Stimulated activated CD8-positive, alpha-beta memory T cell treated with anti-CD3 and anti-CD28 coated beads, Interleukin-12 subunit alpha, Interleukin-12 subunit beta, amount 100 ng/mL, for 24 hours (primary cell): Measurements from ENCODE around the gene ITPR3.

Source experiments
- DNase-seq: peaks from one replicate; pipeline ENCODE4 v3.0.0-alpha.2; 2020; ENCODE audit errors: extremely low read depth

Gene ITPR3

DNA sequence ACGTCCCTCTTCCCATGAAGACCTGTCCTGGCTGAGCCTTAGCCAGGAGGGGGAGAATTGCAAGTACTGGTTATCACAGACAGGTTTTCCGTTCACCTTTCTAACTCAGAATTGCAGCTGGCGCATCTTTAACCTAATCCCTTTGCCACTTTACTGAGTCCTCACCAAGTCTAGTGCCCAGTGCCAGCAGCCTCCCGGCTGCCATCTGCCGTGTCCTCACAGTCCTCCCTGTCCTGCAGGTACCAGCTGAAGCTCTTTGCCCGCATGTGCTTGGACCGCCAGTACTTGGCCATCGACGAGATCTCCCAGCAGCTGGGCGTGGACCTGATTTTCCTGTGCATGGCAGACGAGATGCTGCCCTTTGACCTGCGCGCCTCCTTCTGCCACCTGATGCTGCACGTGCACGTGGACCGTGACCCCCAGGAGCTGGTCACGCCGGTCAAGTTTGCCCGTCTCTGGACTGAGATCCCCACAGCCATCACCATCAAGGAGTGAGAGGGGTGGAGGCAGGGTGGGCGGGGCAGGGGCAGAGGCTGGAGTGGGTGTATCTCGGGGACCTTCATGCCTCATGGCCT is 49.1 kb downstream of the ITPR3 start:
- no peak for DNase-seq

DNA sequence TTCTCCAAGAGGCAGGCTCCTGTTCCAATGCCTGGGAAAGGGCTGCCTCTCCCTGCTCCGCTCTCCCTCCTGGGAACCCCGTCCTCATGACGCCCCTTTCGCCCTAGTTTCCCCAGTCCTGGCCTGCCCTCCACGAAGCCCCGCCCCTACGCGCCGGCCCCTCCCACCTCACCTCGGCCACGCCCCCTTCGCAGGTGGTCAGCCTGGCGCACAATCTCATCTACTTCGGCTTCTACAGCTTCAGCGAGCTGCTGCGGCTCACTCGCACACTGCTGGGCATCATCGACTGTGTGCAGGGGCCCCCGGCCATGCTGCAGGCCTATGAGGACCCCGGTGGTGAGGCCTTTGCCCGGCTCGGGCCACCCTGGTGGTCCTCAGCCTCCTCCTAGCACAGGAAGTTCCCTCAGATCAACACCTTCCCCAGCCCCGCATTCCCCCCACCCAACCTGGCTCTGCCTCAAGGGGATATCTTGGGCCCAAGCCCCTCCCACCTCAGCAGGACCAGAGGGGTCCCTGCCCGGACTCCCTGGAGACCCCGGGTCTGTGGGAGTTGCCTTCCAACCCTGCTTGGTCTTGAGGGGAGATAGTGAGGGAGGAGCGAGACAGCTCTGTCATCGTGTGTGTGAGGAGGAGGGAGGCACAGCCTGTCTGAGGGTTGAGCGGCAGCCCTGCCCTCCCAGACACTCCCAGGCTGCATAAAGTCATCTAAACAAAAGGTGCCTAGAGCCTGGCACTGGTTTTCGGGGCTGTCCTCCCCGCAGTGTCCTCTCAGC is 50.0 kb downstream of the ITPR3 start:
- no peak for DNase-seq

DNA sequence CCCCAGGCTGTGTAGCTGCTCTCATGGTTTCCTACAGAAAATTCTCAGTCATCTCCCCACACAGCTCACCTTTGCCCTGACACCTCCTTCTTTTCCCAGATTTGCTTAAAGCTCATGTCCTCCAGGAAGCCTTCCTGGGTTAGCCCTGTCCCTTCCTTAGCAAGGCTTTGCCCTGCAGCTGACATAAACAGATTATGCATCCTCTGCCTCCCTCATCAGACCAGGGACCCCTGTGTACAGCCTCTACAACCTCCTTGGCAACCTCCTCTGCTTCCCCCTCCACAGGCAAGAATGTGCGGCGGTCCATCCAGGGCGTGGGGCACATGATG is 50.6 kb downstream of the ITPR3 start:
- DNase-seq: no peak

DNA sequence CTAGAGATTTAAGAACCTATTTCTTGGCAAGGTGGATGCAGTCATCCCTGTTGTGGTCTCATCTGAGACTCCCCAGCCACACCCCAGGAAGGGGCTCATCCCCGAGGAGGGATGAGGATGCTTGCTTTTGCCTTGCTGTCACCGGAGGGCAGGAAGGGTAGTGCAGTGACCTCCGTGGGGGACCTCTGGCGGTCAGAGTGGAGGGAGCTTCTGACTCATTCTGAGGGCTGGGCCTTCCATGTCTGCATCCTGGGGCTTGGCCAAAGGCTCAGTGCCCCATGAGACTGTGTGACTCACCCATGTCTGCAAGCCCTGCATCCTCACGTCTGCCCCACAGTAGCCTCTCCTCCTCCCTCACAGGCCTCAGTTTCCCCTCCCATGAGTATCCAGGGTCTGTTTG is 51.7 kb downstream of the ITPR3 start:
- DNase-seq: no peak

DNA sequence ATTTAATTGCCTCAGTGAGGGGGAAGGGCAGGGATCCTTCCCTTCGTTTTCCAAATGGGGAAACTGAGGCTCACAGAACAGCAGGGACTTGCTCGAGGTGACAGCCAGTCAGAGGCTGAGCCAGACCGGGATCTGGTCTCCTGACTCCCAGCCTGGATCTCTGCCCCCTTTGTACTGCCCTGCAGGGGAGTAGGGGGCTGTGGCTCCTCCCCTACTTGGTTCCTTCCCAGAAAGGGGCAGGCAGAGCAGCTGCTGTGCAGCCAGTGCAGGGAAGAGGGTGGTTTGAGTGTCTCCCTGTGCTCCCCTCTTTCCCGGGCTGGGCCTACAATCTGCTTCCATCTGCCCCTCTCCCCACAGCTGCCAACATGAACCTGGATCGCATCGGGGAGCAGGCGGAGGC is 52.7 kb downstream of the ITPR3 start:
- DNase-seq: no peak

DNA sequence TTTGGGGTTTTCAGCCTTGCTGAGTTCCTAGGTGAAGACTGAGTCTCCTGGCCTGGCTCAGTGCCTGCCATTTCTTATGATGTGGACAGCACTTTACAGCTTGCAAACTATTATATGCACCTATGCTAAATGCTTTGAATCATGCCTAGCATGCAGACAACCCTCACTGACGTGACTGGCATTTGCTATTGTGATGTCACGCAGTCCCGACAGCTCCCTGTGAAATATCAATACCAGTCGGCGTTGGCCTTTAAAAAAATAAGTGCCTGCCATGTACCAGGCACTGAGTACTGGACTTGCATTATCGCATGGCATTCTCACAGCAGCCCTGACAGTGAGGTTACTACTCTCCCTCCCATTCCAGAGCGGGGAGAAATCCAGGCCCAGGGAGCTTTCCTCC is 54.8 kb downstream of the ITPR3 start:
- DNase-seq: no peak

DNA sequence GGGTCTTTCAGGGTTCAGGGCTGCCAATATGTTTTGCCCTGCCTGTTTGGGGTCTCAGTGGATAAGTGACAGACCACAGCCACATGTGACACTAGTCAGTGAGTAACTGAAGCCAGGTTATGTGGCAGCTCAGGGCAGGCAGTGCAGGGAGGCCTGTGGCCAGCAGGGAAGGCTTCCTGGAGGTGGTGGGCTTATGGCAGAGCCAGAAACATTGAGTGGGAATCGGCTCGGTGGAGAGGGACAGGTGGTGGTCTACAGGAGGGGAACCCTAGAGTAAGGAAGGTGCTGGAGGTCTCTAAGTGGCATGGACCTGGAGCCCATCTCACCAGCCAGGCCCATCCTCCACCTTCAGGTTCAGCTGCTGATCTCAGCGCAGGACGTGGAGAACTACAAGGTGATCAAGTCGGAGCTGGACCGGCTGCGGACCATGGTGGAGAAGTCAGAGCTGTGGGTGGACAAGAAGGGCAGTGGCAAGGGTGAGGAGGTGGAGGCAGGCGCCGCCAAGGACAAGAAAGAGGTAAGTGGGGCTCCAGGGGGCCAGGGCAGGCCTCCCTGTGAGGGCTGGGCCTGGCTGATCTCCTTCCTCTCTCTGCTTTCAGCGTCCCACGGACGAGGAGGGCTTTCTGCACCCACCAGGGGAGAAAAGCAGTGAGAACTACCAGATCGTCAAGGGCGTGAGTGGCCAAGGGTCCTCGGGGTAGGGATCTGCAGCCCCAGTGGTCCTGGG is 55.5 kb downstream of the ITPR3 start:
- DNase-seq: no peak

DNA sequence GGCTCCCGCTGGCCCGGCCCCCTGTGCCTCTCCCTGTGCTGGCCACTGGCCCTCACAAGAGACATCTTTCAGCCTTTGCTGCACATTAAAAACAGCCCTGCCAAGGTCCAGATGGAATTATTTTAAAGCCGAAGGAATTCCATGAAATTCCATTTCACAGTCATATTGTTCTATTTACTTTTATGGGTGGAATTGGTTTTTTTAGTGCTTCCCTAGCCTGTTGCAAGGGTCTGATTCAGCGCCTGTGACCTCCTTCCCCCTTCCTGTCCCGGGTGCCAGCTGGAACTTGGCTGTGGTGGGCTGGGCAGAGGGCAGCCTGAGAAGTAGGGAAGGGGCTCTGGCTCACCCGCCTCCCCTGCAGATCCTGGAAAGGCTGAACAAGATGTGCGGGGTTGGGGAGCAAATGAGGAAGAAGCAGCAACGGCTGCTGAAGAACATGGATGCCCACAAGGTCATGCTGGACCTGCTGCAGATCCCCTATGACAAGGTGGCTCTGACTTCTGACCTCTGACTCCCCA is 56.1 kb downstream of the ITPR3 start:
- no peak for DNase-seq

DNA sequence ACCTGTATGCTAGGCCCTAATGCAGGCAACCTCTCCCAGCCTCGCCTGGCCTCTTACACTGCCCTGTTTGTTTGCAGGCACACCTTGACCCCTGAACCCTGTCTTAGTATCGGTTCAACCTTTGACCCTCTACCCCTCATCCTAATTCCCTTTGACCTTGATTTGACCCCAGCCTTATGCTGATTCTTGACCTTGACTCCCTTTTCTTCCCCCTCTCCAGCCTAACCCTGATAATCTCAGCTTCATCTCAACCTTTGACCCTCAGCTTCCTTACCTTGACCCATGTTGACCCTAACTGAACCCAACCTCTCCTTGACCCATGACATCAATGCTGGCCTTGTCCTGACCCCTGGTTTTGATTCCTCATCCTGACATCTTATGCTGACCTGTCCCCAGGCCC is 56.6 kb downstream of the ITPR3 start:
- DNase-seq: no peak

DNA sequence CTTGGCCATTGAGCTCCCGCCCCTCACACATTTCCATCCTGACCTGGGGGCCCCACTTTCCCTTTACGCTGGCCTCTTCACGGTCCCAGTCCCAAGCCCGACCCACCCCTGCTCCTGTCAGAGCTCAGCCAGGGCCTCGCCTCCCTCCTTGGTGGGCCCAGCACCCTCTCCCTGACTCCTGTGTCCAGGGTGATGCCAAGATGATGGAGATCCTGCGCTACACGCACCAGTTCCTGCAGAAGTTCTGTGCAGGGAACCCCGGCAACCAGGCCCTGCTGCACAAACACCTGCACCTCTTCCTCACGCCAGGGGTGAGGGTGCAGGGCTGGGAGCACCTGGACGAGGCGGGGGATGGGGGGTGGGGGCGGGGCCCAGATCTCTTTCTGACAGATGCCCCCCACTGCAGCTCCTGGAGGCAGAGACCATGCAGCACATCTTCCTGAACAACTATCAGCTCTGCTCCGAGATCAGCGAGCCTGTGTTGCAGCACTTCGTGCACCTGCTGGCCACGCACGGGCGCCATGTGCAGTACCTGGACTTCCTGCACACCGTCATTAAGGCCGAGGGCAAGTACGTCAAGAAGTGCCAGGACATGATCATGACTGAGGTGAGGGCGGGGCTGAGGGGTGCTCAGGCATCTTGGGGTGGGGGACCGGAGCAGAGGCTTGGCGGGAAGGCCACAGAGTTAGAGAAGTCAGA is 57.3 kb downstream of the ITPR3 start:
- no peak for DNase-seq

DNA sequence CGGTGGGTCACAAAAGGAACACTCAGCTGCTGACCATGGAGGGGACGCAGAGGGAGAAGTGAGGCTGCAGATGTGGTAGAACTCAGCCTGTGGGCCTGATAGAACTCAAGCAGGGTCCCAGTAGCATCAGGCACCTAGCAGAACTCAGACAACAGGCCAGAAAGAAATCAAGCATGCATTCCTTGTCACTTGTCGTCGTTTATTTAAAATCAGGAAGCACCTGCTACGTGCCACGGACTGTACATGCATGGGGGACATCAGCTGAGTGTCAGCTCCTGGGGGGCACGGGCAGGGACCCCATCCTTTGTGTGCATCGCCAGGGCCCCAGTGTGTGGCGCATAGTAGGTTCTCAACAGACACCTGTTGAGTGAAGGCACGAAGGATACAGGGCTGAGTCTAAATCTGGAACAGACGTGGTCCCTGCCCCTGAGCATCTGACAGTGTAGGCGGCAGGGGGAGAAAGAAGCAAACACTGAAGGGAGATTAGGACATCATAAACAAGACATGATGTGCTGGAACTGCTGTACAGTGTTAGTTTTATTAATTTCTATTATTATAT is 57.9 kb downstream of the ITPR3 start:
- DNase-seq: no peak

DNA sequence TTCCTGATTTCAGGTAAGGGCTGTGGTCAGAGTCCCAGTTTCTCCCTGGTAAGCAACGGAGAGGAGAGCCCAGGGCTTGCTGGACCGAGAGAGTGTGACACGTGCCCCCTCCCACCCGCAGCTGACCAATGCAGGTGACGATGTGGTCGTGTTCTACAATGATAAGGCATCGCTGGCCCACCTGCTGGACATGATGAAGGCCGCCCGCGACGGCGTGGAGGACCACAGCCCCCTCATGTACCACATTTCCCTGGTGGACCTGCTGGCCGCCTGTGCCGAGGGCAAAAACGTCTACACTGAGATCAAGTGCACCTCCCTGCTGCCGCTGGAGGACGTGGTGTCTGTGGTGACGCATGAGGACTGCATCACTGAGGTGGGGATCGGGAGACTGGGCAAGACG is 58.6 kb downstream of the ITPR3 start:
- no peak for DNase-seq

DNA sequence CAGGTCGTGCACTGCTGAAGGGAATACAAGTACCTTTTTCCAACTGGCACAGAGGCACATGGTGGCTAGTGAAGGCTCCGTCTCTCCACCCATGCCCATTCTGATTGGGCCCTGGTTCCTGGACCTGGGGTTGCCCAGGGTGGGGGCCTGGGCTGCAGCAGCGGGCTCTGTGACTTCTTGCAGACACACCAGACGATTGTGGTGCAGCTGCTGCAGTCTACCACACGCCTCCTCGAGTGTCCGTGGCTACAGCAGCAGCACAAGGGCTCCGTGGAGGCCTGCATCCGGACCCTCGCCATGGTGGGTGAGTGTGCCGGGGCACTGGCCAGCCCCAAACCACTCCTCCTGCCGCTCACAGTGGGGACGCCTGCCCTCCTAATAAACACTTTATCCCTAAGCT is 61.2 kb downstream of the ITPR3 start:
- no peak for DNase-seq

DNA sequence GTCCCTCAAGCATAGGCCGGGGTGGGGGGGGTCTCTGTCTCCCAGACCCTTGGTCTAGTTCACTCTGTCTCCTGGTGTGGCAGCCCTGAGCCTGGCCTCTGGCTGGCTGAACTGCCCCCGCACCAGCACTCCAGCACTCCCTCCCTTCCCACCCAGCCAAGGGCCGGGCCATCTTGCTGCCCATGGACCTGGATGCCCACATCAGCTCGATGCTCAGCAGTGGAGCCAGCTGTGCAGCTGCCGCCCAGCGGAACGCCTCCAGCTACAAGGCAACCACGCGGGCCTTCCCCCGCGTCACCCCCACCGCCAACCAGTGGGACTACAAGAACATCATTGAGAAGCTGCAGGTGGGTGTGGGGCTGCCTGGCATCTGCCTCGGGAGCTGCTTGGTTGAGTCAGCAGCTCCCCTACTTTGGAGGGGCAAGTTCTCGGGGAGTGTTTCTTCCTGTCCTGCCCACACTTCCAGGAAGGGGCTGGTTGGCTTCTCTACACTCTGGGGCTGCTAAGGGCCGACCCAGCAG is 62.0 kb downstream of the ITPR3 start:
- DNase-seq: peak; percentile 21

DNA sequence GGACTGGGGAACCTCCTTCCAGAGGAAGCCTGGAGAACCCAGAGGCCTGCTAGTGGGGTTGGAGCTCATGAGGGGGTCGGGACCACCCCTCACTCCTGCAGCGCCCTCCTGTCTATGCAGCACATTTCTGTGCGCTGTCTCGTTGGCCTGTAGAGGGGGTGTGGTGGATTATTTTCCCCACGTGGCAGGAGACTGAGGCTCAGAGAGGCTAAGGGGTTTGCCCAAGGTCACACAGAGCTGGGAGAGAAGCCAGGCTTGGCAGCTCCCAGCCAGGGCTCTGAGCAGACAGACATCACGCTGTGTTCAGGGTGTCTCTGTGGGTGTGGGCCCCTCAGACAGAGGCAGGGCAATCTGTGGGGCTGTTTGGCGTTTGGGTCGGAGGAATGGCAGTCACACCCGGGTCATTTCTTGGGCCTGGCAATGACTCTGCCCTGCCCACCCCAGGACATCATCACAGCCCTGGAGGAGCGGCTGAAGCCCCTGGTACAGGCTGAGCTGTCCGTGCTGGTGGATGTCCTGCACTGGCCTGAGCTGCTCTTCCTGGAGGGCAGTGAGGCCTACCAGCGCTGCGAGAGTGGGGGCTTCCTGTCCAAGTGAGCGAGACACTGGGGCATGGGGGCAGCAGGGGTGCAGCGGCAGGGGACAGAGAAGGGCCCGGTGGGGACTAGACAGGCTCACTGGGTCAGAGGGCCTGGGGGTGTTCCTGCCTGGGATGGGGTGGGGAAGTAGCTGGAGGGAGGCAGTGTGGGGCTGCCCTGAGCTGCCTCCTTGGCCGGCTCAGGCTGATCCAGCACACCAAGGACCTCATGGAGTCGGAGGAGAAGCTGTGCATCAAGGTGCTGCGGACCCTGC is 62.7 kb downstream of the ITPR3 start:
- DNase-seq: no peak

DNA sequence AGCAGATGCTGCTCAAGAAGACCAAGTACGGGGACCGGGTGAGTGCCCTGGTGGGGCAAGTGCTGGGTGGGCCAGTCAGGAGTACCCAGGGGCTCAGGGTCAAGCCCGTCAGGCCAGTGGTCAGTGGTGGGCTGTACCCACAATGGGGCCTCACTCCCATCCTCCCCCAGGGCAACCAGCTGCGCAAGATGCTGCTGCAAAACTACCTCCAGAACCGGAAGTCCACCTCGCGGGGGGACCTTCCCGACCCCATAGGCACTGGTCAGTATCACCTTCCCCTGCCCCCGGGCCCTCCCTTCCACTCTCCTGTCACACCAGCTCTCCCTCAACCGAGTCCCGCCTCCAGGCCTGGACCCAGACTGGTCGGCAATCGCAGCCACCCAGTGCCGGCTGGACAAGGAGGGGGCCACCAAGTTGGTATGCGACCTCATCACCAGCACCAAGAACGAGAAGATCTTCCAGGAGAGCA is 63.3 kb downstream of the ITPR3 start:
- DNase-seq: no peak

DNA sequence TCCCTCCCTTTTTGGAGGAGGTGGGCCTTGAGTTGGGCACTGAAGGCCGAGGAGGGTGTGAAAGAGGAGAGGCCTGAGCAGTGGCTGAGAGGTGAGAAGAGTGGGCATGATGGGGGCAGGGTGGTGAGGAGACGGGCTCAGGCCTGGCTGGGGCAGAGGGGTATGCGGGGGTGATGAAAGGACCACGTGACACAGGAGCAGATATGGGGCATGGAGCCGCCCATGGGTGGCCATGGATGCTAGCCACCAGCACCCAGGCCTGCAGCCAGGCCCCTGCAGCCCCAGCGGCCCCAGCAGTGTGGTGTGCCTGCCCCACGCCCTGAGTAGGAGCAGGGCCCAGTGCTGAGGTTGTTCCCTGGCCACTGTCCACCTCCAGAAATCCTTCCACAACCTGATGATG is 63.9 kb downstream of the ITPR3 start:
- no peak for DNase-seq

DNA sequence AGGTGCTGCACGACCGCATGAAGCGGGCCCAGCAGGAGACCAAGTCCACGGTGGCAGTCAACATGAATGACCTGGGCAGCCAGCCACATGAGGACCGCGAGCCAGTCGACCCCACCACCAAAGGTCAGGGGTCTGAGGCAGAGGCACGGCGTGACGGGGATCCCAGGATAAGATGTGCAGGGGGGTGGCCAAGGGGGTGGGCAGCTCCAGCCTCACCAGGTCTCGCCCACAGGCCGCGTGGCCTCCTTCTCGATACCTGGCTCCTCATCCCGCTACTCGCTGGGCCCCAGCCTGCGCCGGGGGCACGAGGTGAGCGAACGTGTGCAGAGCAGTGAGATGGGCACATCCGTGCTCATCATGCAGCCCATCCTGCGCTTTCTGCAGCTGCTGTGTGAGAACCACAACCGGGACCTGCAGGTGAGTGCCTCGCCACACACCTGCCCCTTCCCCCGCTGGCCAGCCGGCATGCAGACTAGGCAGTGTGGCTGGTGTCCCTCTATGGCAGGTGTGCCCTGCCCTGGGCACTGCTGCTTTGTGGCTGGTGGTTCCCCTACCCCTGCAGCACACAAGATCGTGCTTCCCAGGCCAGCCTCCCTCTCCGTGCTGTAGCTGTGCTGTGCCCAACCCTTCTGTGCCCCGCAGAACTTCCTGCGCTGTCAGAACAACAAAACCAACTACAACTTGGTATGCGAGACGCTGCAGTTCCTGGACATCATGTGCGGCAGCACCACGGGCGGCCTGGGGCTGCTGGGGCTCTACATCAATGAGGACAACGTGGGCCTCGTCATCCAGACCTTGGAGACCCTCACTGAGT is 64.5 kb downstream of the ITPR3 start:
- no peak for DNase-seq

DNA sequence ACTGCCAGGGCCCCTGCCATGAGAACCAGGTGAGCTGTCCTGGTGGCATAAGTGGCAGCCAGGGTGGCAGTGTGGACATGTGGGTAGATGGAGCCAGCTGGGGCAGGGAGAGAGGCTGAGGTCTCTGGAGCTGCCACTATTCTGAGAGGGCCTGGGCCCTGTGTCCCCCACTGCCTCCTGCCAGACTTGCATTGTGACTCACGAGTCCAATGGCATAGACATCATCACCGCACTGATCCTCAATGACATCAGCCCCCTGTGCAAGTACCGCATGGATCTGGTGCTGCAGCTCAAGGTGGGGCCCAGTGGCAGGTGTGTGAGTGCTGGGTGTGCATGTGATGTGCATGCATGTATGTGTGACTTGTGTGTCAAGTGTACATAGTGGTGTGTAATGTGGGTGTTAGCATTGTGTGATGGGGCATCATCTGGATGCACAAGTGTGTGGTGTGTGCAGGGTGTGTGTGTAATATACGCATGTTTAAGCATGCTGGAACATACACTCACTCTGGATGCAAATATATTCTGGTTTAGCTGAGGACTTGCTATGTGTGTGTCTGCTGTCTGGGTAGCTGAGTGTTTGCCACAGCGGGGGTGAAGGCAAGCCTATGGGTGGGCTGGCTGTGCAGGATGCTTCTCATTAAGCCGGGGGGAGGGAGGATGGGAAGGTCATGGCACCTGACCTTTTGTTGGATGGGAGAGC is 65.3 kb downstream of the ITPR3 start:
- DNase-seq: no peak
